ENCODE measurements around the gene NR0B1.

The NR0B1 gene

GRCh38 chrX:30307466-30307865 lies 1.7 kb downstream of the NR0B1 start:
- no peak overlapping the region for H3K9ac ChIP-seq (ENCODE audit: low read depth in 1 of 2, low read length in 2 of 2)
- H3K27ac ChIP-seq (ENCODE audit: low read depth in 2 of 2, low read length in 2 of 2), result no peak overlapping the region
- H3K9me3 ChIP-seq (ENCODE audit: control insufficient read depth in 2 of 2, low read length in 2 of 2), result no peaks in the 10 kb centered on the region
- peaks cover 2 to 4% of the 10 kb centered on the region in 2 donors for H3K27me3 ChIP-seq (ENCODE audit: control insufficient read depth in 2 of 2, insufficient read depth in 2 of 2, low read length in 2 of 2)
- no peaks in the 10 kb centered on the region for H3K4me1 ChIP-seq (ENCODE audit: control insufficient read depth in 2 of 2, insufficient read depth in 2 of 2, low read length in 2 of 2)
- H3K36me3 ChIP-seq (ENCODE audit: control insufficient read depth in 2 of 2, insufficient read depth in 2 of 2, low read length in 2 of 2), result no peaks in the 10 kb centered on the region
- no peak overlapping the region for H3K4me3 ChIP-seq (ENCODE audit: low read length in 2 of 2)

- Histone ChIP-seq H3K4me3 (ENCODE audit: low read length in 2 of 2) (no peak overlapping the region), H3K4me1 (ENCODE audit: control insufficient read depth in 2 of 2, insufficient read depth in 2 of 2, low read length in 2 of 2) (no peaks in the 10 kb centered on the region), H3K9ac (ENCODE audit: low read depth in 1 of 2, low read length in 2 of 2) (no peak overlapping the region), H3K27me3 (ENCODE audit: control insufficient read depth in 2 of 2, insufficient read depth in 2 of 2, low read length in 2 of 2) (peaks cover 2 to 4% of the 10 kb centered on the region in 2 donors), H3K36me3 (ENCODE audit: control insufficient read depth in 2 of 2, insufficient read depth in 2 of 2, low read length in 2 of 2) (no peaks in the 10 kb centered on the region), H3K9me3 (ENCODE audit: control insufficient read depth in 2 of 2, low read length in 2 of 2) (no peaks in the 10 kb centered on the region), H3K27ac (ENCODE audit: low read depth in 2 of 2, low read length in 2 of 2) (no peak overlapping the region)
These were observed 4.3 kb downstream of the NR0B1 start for GRCh38 chrX:30304866-30305265.

GRCh38 chrX:30302956-30303355 lies 6.2 kb downstream of the NR0B1 start:
- no peak overlapping the region for H3K4me3 ChIP-seq (ENCODE audit: low read length in 2 of 2)
- H3K4me1 ChIP-seq (ENCODE audit: control insufficient read depth in 2 of 2, insufficient read depth in 2 of 2, low read length in 2 of 2), result no peaks in the 10 kb centered on the region
- H3K27ac ChIP-seq (ENCODE audit: low read depth in 2 of 2, low read length in 2 of 2), result no peak overlapping the region
- H3K36me3 ChIP-seq (ENCODE audit: control insufficient read depth in 2 of 2, insufficient read depth in 2 of 2, low read length in 2 of 2), result no peaks in the 10 kb centered on the region
- peaks cover 2 to 4% of the 10 kb centered on the region in 2 donors for H3K27me3 ChIP-seq (ENCODE audit: control insufficient read depth in 2 of 2, insufficient read depth in 2 of 2, low read length in 2 of 2)
- no peaks in the 10 kb centered on the region for H3K9me3 ChIP-seq (ENCODE audit: control insufficient read depth in 2 of 2, low read length in 2 of 2)
- no peak overlapping the region for H3K9ac ChIP-seq (ENCODE audit: low read depth in 1 of 2, low read length in 2 of 2)

GRCh38 chrX:30301963-30302362 lies 7.2 kb downstream of the NR0B1 start:
- Histone ChIP-seq H3K36me3 (ENCODE audit: control insufficient read depth in 2 of 2, insufficient read depth in 2 of 2, low read length in 2 of 2) (no peaks in the 10 kb centered on the region), H3K9me3 (ENCODE audit: control insufficient read depth in 2 of 2, low read length in 2 of 2) (no peaks in the 10 kb centered on the region), H3K9ac (ENCODE audit: low read depth in 1 of 2, low read length in 2 of 2) (no peak overlapping the region), H3K27ac (ENCODE audit: low read depth in 2 of 2, low read length in 2 of 2) (no peak overlapping the region), H3K27me3 (ENCODE audit: control insufficient read depth in 2 of 2, insufficient read depth in 2 of 2, low read length in 2 of 2) (peaks cover 0 to 2% of the 10 kb centered on the region in 2 donors), H3K4me3 (ENCODE audit: low read length in 2 of 2) (no peak overlapping the region), H3K4me1 (ENCODE audit: control insufficient read depth in 2 of 2, insufficient read depth in 2 of 2, low read length in 2 of 2) (no peaks in the 10 kb centered on the region)

- Histone ChIP-seq H3K4me1 (ENCODE audit: control insufficient read depth in 2 of 2, insufficient read depth in 2 of 2, low read length in 2 of 2) (no peaks in the 10 kb centered on the region), H3K27me3 (ENCODE audit: control insufficient read depth in 2 of 2, insufficient read depth in 2 of 2, low read length in 2 of 2) (peaks cover 0 to 2% of the 10 kb centered on the region in 2 donors), H3K4me3 (ENCODE audit: low read length in 2 of 2) (no peak overlapping the region), H3K9me3 (ENCODE audit: control insufficient read depth in 2 of 2, low read length in 2 of 2) (no peaks in the 10 kb centered on the region), H3K27ac (ENCODE audit: low read depth in 2 of 2, low read length in 2 of 2) (no peak overlapping the region), H3K9ac (ENCODE audit: low read depth in 1 of 2, low read length in 2 of 2) (no peak overlapping the region), H3K36me3 (ENCODE audit: control insufficient read depth in 2 of 2, insufficient read depth in 2 of 2, low read length in 2 of 2) (no peaks in the 10 kb centered on the region)
These were observed 8.0 kb downstream of the NR0B1 start for GRCh38 chrX:30301208-30301607.

GRCh38 chrX:30296408-30297254 lies 12.6 kb downstream of the NR0B1 start:
- Histone ChIP-seq H3K9me3 (ENCODE audit: control insufficient read depth in 2 of 2, low read length in 2 of 2) (no peaks in the 10 kb centered on the region), H3K27me3 (ENCODE audit: control insufficient read depth in 2 of 2, insufficient read depth in 2 of 2, low read length in 2 of 2) (no peaks in the 10 kb centered on the region)

GRCh38 chrX:30283456-30284200 lies 25.6 kb downstream of the NR0B1 start:
- no peaks in the 10 kb centered on the region for H3K9me3 ChIP-seq (ENCODE audit: control insufficient read depth in 2 of 2, low read length in 2 of 2)
- no peak overlapping the region for H3K4me3 ChIP-seq (ENCODE audit: low read length in 2 of 2)
- H3K9ac ChIP-seq (ENCODE audit: low read depth in 1 of 2, low read length in 2 of 2), result no peak overlapping the region
- no peaks in the 10 kb centered on the region for H3K27me3 ChIP-seq (ENCODE audit: control insufficient read depth in 2 of 2, insufficient read depth in 2 of 2, low read length in 2 of 2)
- H3K4me1 ChIP-seq (ENCODE audit: control insufficient read depth in 2 of 2, insufficient read depth in 2 of 2, low read length in 2 of 2), result no peaks in the 10 kb centered on the region
- H3K27ac ChIP-seq (ENCODE audit: low read depth in 2 of 2, low read length in 2 of 2), result no peak overlapping the region
- no peaks in the 10 kb centered on the region for H3K36me3 ChIP-seq (ENCODE audit: control insufficient read depth in 2 of 2, insufficient read depth in 2 of 2, low read length in 2 of 2)

More at GRCh38 chrX:30296408-30297254, 12.6 kb downstream of the NR0B1 start:
- no peaks in the 10 kb centered on the region for H3K4me1 ChIP-seq (ENCODE audit: control insufficient read depth in 2 of 2, insufficient read depth in 2 of 2, low read length in 2 of 2)
- H3K9ac ChIP-seq (ENCODE audit: low read depth in 1 of 2, low read length in 2 of 2), result no peak overlapping the region
- no peak overlapping the region for H3K4me3 ChIP-seq (ENCODE audit: low read length in 2 of 2)
- H3K27ac ChIP-seq (ENCODE audit: low read depth in 2 of 2, low read length in 2 of 2), result no peak overlapping the region
- H3K36me3 ChIP-seq (ENCODE audit: control insufficient read depth in 2 of 2, insufficient read depth in 2 of 2, low read length in 2 of 2), result no peaks in the 10 kb centered on the region

- no peaks in the 10 kb centered on the region for H3K9me3 ChIP-seq (ENCODE audit: control insufficient read depth in 2 of 2, low read length in 2 of 2)
- H3K9ac ChIP-seq (ENCODE audit: low read depth in 1 of 2, low read length in 2 of 2), result no peak overlapping the region
- H3K27ac ChIP-seq (ENCODE audit: low read depth in 2 of 2, low read length in 2 of 2), result no peak overlapping the region
- H3K36me3 ChIP-seq (ENCODE audit: control insufficient read depth in 2 of 2, insufficient read depth in 2 of 2, low read length in 2 of 2), result no peaks in the 10 kb centered on the region
- no peaks in the 10 kb centered on the region for H3K4me1 ChIP-seq (ENCODE audit: control insufficient read depth in 2 of 2, insufficient read depth in 2 of 2, low read length in 2 of 2)
- no peak overlapping the region for H3K4me3 ChIP-seq (ENCODE audit: low read length in 2 of 2)
- no peaks in the 10 kb centered on the region for H3K27me3 ChIP-seq (ENCODE audit: control insufficient read depth in 2 of 2, insufficient read depth in 2 of 2, low read length in 2 of 2)
These were observed 26.7 kb downstream of the NR0B1 start for GRCh38 chrX:30282527-30282926.

GRCh38 chrX:30280428-30280827 lies 28.8 kb downstream of the NR0B1 start:
- Histone ChIP-seq H3K4me1 (ENCODE audit: control insufficient read depth in 2 of 2, insufficient read depth in 2 of 2, low read length in 2 of 2) (no peaks in the 10 kb centered on the region), H3K4me3 (ENCODE audit: low read length in 2 of 2) (no peak overlapping the region), H3K36me3 (ENCODE audit: control insufficient read depth in 2 of 2, insufficient read depth in 2 of 2, low read length in 2 of 2) (no peaks in the 10 kb centered on the region), H3K9ac (ENCODE audit: low read depth in 1 of 2, low read length in 2 of 2) (no peak overlapping the region), H3K27ac (ENCODE audit: low read depth in 2 of 2, low read length in 2 of 2) (no peak overlapping the region), H3K27me3 (ENCODE audit: control insufficient read depth in 2 of 2, insufficient read depth in 2 of 2, low read length in 2 of 2) (no peaks in the 10 kb centered on the region), H3K9me3 (ENCODE audit: control insufficient read depth in 2 of 2, low read length in 2 of 2) (no peaks in the 10 kb centered on the region)

GRCh38 chrX:30278365-30278764 lies 30.8 kb downstream of the NR0B1 start:
- H3K27ac ChIP-seq (ENCODE audit: low read depth in 2 of 2, low read length in 2 of 2), result no peak overlapping the region
- H3K27me3 ChIP-seq (ENCODE audit: control insufficient read depth in 2 of 2, insufficient read depth in 2 of 2, low read length in 2 of 2), result no peaks in the 10 kb centered on the region
- no peaks in the 10 kb centered on the region for H3K9me3 ChIP-seq (ENCODE audit: control insufficient read depth in 2 of 2, low read length in 2 of 2)
- no peak overlapping the region for H3K9ac ChIP-seq (ENCODE audit: low read depth in 1 of 2, low read length in 2 of 2)
- no peaks in the 10 kb centered on the region for H3K4me1 ChIP-seq (ENCODE audit: control insufficient read depth in 2 of 2, insufficient read depth in 2 of 2, low read length in 2 of 2)
- no peaks in the 10 kb centered on the region for H3K36me3 ChIP-seq (ENCODE audit: control insufficient read depth in 2 of 2, insufficient read depth in 2 of 2, low read length in 2 of 2)
- no peak overlapping the region for H3K4me3 ChIP-seq (ENCODE audit: low read length in 2 of 2)
